ENCODE measurements around the gene TMX2.

Gene TMX2

GRCh38 chr11:57758174-57758573, 45.8 kb downstream of the TMX2 start:
- H3K4me1 Mint-ChIP-seq: peaks cover 5% of the 10 kb centered on the region
- peak overlapping the region in 1 of 3 experiments; percentile 3 for H3K27ac Mint-ChIP-seq
- H3K27me3 Mint-ChIP-seq (ENCODE audit: low read depth): no peaks in the 10 kb centered on the region
- H3K9me3 Mint-ChIP-seq: no peaks in the 10 kb centered on the region
- TF ChIP-seq, protein P1, sequence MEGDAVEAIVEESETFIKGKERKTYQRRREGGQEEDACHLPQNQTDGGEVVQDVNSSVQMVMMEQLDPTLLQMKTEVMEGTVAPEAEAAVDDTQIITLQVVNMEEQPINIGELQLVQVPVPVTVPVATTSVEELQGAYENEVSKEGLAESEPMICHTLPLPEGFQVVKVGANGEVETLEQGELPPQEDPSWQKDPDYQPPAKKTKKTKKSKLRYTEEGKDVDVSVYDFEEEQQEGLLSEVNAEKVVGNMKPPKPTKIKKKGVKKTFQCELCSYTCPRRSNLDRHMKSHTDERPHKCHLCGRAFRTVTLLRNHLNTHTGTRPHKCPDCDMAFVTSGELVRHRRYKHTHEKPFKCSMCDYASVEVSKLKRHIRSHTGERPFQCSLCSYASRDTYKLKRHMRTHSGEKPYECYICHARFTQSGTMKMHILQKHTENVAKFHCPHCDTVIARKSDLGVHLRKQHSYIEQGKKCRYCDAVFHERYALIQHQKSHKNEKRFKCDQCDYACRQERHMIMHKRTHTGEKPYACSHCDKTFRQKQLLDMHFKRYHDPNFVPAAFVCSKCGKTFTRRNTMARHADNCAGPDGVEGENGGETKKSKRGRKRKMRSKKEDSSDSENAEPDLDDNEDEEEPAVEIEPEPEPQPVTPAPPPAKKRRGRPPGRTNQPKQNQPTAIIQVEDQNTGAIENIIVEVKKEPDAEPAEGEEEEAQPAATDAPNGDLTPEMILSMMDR (IDR thresholded peaks at IDR 0.05; ENCODE audit: unreplicated experiment in 3 of 3): no peak
- H3K4me3 Mint-ChIP-seq: peak overlapping the region in 1 of 3 experiments; percentile 1
- H3K36me3 Mint-ChIP-seq (ENCODE audit: low read depth): no peaks in the 10 kb centered on the region

DNA sequence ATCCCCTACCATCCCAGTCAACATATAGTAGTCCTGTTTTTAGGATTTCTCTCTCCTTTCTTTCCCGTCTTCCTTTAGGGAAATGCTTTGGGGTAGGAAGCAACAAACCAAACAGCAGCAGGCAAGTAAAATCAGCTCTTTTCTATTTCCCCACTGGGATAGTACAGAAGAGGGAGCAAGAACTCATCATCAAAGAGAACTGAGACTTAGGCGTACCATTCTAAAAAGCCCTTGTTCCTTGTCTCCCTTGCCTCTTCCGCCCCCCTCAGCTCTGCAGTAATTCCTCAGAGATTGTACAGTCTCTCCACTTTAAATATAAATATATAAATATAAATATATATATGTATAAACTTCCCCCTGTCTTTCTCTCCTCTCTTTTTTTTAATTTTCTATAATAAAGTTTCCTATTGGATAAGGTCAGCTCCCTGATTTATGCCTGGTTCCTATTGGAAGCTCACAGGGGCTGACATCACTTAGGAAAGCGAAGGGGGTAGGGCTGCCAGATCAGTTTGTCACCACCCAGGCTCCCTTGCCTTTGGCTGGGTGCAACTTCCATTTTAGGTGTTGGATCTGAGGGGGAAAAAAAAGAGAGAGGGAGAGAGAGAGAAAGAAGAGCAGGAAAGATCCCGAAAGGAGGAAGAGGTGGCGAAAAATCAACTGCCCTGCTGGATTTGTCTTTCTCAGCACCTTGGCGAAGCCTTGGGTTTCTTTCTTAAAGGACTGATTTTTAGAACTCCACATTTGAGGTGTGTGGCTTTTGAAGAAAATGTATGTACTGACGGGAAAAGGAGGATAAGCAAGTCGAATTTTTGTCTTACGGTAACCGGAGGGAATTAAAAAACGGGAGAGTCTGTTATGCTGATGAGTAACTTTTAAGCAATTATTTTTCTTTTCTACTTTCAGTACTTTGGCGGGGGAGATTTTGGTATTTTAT, 49.2 kb downstream of the TMX2 start, which contains the start of gene CTNND1:
Gene CTNND1, plus strand, starts transcription at position 502 of the 934 bp plus-strand sequence. CDS start 29,677 bp downstream, outside the sequence.
- H3K27ac Mint-ChIP-seq: peak within 1 kb of the TSS; percentile 99 to 100 (median 99)
- peaks cover 28% of the 10 kb centered on the region for H3K4me1 Mint-ChIP-seq
- H3K36me3 Mint-ChIP-seq (ENCODE audit: low read depth): peaks cover 5% of the 10 kb centered on the region
- TF ChIP-seq, protein P1 (IDR thresholded peaks at IDR 0.05; ENCODE audit: unreplicated experiment in 3 of 3): no peak
- H3K27me3 Mint-ChIP-seq (ENCODE audit: low read depth): no peaks in the 10 kb centered on the region
- peak within 1 kb of the TSS; percentile 94 to 99 (median 97) for H3K4me3 Mint-ChIP-seq
- no peaks in the 10 kb centered on the region for H3K9me3 Mint-ChIP-seq

- H3K4me1 Mint-ChIP-seq: peaks cover 33% of the 10 kb centered on the region
- H3K36me3 Mint-ChIP-seq (ENCODE audit: low read depth): peaks cover 11% of the 10 kb centered on the region
- H3K9me3 Mint-ChIP-seq: no peaks in the 10 kb centered on the region
- peak overlapping the region; percentile 94 to 99 (median 97) for H3K4me3 Mint-ChIP-seq
- H3K27ac Mint-ChIP-seq: peak overlapping the region; percentile 99 to 100 (median 99)
- H3K27me3 Mint-ChIP-seq (ENCODE audit: low read depth): no peaks in the 10 kb centered on the region
- TF ChIP-seq, protein P1 (IDR thresholded peaks at IDR 0.05; ENCODE audit: unreplicated experiment in 3 of 3): no peak
These were observed 50.0 kb downstream of the TMX2 start for GRCh38 chr11:57762235-57762861.

DNA sequence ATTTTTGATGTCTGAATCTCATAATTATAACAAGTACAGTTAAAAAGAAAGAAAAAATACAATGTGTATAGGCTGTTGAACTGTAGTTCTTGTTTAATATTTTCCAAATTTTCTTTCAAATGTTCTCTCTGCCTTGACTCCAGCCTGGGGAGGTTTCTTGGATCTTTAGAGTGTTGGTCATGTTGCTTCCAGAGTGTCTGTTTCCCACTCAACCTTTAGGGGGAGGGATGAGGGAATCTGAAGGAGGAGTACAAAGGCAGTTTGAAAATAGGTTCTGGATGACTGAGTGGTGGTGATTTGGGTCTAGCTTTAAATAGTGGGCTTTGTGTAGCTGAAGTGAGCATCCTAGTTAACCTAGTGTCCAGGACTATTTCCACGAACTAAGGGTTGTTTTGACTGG, 51.2 kb downstream of the TMX2 start:
- H3K4me1 Mint-ChIP-seq: peaks cover 40% of the 10 kb centered on the region
- peak overlapping the region; percentile 94 to 99 (median 97) for H3K4me3 Mint-ChIP-seq
- peak overlapping the region; percentile 94 to 100 (median 99) for H3K27ac Mint-ChIP-seq
- peaks cover 18% of the 10 kb centered on the region for H3K36me3 Mint-ChIP-seq (ENCODE audit: low read depth)
- TF ChIP-seq, protein P1 (IDR thresholded peaks at IDR 0.05; ENCODE audit: unreplicated experiment in 3 of 3): peak; percentile 33 to 38 (median 37)
- no peaks in the 10 kb centered on the region for H3K9me3 Mint-ChIP-seq
- H3K27me3 Mint-ChIP-seq (ENCODE audit: low read depth): no peaks in the 10 kb centered on the region

DNA sequence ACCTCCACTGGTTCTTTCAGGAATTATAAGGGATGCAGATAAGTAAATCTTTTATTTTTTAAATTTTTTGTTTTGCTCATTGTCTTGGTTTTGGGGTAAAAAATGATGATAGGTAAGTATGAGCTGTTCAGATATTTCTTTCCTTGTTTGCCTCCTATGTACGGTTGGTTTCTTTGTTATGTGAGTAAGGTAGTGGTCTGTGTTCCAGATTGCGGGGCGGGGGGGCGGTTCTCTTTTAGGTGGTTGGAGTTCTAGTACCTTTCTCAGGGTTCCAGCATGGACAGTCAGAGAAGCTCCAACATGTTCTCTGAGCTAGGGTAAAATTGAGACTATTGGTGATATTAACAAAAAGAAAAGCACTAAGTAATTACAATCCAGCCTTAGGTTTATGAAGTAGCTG, 51.6 kb downstream of the TMX2 start:
- H3K27me3 Mint-ChIP-seq (ENCODE audit: low read depth): no peaks in the 10 kb centered on the region
- H3K36me3 Mint-ChIP-seq (ENCODE audit: low read depth): peaks cover 18% of the 10 kb centered on the region
- peak overlapping the region; percentile 94 to 100 (median 99) for H3K27ac Mint-ChIP-seq
- TF ChIP-seq, protein P1 (IDR thresholded peaks at IDR 0.05; ENCODE audit: unreplicated experiment in 3 of 3): no peak
- peaks cover 40% of the 10 kb centered on the region for H3K4me1 Mint-ChIP-seq
- peak overlapping the region; percentile 94 to 99 (median 97) for H3K4me3 Mint-ChIP-seq
- no peaks in the 10 kb centered on the region for H3K9me3 Mint-ChIP-seq

Measured in nephron (organoid).